NCI-H748 (cell line): Measurements from ENCODE around the gene PKNOX2.

Experiments
- DNase-seq: peaks from one replicate; lab custom pipeline; 2025; ENCODE audit not compliant: unreplicated experiment; lab: John Stamatoyannopoulos, UW

Gene PKNOX2

DNA sequence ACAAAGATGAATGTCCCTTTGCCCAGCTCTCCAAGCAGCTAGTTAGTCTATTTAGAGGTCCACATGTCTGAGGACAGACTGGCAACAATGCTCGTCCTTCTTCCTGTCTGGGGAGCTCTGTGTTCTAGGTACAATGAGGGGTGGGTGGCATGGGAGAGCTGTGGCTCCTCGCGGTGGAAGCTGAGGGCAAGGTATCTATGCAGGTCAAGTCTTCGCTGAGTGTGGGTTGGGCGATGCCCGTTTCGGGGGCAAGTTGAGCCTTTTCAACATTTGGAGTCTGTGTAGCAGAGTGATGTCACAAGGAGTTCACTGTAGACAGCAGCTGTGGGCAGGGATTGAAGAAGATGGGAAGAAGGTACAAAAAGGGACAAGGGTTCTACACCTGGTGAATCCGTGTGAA is 168.3 kb downstream of the PKNOX2 start:
- no peak for DNase-seq

DNA sequence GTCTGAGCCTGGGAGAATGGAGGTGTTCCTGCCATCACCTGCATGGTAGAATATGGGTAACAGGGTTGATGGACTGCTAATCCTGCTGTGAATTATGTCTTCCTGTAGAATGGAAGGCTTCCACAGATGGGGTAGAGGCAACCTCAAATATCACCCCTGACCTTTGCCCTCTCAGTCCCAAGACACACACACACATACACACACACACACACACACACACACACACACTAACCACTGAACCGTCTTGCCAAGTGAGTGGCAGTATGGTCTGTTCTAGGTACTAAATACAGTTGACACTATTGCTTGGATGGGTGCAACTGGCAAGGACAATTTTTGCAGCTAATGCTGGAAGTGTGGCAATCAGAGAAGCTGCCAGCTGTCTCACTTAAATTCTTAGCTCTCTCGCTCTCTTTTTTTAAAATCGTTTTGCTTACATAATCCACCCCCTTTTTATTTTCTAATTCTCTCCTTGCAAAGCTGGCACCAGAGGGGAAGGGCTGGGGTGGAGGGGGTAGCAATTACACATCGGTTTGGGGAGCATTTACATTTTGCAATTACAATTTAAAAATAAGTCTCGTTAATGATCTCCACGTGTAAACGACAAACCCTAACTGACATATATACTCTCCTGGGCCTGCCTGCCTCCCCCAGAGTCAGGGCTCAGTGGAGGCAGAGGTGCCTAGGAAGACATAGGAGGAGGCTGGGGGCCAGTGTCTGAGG is 169.0 kb downstream of the PKNOX2 start:
- no peak for DNase-seq

DNA sequence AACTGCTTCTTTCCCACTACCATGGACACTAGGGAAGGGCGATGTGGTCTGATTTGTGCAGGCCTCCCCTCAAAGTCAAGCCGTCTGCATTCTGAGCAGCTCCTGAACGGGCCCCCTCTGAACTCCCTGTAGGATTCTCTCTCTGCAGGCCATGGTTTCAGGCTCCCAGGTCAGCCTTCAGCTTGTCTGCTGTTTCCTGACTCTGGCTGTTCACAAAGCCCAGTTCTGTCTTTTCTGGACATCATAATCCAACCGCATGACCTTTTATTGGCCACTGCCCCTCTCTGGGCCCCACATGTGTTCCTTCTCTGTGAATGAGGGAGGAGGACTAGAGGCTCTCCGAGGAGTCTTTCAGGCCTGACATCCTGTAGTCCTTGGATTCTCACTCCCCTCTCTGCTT is 170.6 kb downstream of the PKNOX2 start:
- DNase-seq, result no peak

DNA sequence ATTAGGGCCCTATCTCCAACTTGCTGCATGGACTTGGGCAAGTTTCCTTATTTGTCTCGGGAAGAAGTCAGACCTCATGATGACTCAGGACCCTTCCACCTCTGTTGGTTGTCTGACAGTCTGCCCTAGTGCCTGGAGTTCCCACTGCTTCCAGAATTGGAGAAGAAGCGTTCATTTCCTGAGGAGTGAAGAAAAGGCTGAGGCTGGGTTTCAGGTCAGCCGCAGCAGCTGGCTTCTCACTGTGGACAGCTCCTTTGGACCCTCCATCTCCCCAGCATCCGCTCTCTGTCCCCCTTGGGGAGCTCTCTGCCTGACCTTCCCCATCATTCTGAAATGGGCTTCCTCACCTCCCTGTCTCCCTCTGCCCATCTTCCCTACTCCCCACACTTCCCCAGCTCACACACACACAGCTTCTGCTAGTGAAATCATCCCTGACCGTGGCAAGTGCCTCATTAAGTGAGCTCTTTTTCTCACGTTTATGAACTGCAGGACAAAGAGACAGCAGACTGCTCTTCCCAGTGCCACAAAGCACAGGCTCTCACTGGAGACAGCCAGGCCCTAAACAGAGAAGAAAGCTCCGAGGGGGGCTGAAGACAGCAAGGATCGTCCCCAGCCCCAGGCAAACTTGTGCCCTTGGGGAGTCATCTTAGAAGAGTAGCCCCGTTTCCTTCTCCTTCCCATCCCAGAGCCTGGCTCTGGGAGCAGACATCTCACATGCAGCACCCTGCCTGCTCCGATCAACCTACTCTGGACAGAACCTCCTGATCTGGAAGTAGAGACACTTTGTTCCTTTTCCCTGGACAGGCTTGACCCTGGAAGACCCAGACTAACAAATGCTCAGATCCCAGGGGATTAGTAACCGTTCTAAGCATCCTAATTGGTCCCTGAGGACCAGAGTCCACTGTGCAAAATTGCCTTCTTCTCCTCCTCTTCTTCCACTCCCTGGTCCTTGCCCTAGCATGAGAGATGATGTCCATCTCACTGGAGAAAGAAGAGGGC is 173.6 kb downstream of the PKNOX2 start:
- DNase-seq, result no peak

DNA sequence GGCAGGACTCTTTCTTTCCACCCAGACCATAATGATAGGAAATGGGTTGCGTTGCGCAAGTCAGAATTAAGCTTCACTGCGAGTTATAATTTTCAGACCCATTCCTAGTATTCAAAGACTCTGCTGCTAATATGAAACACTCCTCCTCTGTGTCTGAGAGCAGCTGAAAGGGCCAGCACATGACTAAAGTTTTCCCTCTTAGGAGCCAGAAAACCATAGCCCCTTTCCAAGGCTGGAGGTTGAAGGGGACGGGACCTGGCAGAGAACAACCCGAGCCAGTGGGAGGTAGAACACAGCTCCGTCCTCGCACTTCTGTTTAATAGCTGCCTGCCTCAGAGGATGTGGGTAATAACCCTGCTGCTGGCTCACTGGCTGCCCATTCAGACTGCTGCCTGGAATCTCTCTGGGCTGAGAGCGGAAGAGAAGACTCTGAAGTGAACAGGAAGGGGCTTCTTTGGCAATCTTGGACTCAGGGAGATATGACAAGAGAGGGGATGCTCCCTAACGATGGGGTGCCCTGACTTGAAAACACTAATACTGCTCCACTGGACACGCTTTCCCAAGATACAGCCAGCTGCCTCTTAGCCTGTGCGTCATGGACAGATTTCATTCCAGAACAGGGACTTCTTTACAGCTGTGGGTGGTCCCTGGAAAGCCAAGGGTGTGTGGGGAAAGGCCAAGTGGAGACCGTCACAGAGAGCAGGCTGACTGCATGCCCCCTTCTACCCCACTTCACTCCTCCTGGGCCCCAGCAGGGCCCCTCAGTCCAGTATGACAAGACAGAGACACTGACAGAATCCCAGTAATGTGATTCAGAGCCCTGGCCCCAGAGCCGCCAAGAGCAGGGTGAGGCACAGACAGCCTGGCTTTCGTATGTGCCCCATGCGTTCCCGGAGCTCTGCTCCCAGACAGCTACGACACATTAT is 174.6 kb downstream of the PKNOX2 start:
- DNase-seq, result no peak

DNA sequence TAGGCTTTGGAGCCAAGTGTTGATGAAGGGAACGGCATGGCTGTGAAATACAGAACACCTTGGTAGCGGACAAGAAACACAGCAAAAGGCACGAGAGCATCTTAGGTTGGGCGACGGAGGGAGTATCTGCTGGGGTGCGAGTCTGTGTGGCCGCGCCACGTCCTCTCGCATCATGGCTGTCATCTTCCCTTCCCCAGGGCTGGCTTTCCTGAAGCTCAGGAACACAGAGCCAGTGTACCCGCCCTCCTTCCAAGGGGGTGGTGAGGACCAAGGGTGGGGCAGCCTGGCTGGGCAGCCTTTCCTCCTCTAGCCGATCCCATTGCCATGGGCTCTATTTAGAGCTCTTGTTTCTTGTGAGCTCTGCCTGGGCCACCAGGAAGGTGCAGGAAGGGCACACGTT is 177.1 kb downstream of the PKNOX2 start:
- DNase-seq, result no peak

DNA sequence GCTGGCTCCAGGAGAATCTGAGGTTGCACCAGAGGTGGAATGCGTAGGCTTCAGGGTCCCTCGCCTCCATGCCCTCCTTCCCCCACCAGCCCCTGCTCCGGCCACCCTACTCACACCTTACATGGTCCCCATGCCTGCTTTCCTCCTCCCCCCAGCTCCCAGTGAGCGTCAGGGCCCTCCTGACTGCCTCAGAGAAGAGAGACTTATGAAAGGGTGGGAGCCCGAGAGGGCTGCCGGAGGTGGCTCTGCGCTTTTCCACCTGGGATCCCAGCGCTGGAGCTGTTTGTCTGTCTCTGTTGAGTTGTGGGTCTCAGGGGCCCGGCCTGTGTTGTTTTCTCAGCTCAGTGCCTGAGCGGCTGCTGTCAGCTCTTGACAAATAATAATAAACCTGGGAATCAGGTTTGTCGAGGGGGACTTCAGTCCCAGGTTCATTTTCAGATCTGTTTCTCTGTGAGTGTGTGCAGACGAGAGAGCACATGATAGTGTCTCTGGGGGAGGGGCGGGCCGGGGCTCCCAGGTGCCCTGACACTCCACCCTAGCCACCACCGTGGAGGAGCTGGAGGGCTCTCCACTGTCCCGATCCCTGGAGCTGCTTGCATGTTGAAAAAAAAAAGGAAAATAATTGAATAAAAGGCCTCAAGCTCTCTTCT is 177.9 kb downstream of the PKNOX2 start:
- no peak for DNase-seq

DNA sequence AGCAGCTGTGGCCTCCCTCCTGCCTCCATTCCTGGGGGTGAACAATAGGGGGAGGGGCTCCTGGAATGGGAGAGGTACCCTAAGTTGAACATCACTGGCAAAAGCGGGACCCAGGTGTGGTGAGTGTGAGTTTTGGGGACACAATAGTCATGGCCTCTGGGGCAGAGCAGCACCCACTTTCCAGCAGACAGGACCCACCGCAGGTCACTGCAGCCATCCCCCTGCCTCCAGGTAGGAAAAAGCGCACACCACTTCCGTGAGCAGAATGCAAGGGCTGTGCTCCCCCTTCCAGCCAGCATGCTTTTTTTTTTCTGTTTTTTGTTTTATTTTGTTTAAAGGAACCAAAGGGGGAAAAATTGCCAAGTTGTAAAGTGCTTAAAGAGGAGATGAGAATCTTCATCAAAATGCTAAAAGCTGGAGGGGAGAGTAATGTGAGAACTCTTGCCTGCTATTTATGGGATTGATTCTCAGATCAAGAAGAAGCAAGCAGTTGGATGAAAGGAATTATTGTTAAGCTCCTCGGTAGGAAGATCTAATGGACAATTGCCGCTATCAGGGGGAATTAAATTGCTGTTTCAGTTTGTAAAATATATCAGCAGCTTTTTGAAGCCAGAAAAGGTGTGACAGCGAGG is 178.7 kb downstream of the PKNOX2 start:
- DNase-seq, result no peak

DNA sequence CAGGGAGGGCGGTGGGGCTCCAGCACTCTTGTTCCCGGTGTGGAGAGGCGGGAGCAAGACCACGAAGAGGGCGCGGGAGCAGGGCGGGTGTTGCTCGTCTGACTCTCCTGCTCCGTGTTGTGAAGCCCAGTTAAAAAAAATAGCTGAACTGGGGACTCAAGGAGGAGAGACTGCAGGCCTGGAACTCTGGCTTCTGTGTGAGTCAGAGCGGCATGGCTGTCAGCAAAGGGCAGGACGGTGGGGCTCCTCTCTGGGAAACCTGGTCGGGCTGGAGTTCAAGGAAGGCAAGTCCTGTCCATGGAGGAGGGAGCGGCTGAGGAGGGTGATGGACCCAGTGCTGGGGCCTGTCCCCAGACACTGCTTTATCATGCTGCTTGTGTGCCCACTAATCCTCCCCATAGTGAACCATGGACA is 179.2 kb downstream of the PKNOX2 start:
- no peak for DNase-seq

DNA sequence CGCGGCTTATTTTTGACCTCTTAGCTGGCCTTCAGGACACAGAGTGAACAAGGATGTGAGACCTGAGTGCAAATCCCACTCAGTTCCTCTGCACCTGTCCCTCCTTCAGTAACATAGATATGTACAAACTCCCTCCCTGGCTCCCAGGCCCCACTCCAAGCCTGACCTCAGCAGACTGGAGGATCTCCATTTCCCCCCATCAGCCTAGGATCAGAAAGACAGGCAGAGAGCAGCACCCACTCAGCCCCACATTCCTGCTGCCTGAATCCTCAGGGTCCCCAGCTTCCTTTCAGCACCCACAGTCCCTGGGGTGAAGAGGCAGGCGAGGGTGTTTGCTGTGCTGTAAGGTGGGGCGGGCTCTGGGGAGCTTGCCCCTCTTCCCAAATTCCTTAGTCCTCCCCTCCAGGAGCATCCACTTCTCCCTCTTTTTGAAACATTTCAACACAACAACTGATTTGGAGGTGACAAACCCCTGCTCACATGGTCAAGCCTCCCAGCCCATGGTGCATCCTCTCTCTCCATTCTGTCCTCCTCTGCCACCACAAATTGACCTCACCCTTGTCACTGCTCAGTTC is 180.4 kb downstream of the PKNOX2 start:
- DNase-seq, result no peak

DNA sequence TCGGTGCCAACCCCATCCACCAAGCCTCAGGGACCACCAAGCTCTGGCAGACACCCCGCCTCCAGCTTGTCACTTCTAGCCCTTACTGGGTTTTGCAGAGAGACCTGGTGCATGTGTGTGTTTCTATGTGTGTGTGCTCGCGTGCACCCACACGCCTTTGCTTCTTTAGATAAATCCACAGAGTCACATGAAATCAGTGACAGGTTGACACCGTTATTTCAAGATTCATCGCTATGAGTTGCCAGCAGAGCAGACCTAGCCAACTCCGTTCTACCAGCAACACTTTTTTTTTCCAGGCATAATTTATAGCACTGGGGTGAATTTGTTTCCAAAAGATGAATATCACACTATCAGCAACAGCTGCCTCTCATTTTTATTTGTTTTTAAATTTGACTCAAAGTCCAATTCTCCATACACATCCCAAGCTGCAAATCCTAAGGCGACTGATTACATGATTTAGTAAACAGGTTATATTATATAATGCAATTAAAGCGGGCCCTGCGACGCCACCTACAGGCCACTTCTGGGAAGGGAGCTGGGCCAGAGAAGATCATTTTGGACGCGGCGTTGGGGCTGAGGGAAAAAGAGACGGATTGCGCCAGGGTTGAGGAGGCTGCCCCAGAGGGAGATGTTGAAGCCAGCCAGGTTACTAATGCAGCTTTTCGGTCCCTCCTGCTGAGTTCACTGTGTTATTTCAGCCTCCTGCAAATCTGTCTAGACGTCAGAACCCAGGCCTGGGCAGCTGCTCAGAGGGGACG is 181.0 kb downstream of the PKNOX2 start:
- DNase-seq, result peak; percentile 21

DNA sequence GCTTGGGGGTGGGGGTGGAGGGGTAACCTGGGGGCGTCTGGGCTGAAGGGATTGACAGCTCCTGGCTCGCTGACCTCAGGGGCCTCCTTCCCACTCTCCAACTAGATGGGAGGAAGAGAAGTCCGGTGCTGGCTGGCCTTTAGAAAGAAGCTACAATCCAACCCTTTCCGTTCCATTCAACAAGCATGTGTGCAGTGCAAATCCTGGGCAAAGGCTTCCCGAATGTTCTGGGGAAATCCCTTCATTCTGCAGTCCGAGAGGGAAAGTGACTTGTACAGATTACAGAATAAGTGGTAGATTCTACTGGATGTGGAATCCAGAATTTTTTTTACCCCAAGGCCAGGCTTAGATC is 181.6 kb downstream of the PKNOX2 start:
- DNase-seq, result no peak

DNA sequence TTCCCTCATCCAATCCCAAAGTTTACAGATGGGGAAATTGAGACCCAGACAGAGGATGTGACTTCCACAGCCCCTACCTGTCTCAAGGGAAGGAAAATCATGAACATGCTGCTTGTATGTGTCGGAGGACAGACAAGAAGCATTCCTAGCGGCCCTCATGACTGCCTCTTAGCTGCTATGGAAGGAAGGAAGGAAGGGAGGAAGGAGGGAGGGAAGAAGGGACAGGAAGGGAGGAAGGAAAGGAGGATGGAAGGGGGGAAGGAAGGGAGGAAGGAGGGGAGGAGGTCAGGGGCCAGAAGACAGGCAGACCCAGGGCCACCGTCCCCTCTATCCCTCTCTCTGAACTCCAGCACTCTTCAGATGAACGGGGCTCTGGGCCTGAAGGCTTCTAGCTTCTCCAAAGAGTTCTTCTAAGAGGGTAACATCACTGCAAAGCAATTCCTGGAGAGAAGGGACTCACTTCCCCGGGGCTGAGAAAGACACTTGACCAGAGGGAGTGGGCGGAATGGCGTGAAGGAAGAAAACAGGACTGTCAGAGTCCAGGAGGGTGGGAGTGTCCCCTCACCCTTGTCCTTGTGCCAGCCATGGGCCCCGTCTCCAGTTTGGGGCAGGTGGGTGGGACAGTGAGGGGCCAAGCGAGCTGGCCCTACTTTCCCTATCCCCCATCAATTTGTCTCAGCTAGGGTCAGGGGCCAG is 182.2 kb downstream of the PKNOX2 start:
- DNase-seq, result no peak

DNA sequence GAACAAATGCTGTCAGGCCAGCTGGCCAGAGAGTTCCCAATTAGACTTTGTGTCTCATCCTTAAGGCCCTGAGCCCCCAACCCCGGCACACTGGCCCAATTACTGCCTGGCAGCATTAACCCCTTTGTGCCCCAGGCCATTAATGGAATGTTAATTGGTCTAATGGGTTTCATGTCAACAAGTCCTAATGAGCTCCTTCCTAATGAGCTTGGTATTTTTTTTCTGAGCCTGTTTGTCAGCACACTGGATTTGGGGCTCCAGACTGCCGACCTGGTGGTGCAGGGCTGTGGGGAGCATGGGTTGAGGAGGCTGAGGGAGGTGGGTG is 182.7 kb downstream of the PKNOX2 start:
- no peak for DNase-seq

DNA sequence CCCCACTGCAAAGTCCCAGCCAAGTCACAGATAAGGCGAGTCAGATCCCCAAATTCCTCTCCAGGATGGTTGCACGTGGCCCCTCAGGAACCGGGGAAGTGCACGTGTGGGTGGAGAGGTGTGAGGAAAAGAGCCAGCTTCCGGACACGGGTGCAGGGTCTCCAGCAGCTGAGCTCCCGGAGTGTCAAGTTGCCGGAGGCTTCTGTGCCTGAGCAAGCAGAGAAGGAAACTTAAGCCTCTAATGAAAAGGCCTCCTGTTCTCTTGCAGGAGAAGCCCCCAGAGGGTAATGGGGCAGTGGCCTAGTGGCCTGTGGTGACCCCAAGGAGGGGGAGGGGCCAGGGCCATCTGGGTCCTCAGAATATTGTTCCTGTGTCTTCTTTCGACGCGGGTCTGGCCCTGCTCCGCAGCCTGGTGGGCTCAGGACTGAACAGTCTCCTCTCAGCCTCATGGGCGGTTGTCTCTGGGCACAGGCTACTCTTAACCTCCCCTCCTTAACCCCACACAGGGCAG is 183.6 kb downstream of the PKNOX2 start:
- no peak for DNase-seq

DNA sequence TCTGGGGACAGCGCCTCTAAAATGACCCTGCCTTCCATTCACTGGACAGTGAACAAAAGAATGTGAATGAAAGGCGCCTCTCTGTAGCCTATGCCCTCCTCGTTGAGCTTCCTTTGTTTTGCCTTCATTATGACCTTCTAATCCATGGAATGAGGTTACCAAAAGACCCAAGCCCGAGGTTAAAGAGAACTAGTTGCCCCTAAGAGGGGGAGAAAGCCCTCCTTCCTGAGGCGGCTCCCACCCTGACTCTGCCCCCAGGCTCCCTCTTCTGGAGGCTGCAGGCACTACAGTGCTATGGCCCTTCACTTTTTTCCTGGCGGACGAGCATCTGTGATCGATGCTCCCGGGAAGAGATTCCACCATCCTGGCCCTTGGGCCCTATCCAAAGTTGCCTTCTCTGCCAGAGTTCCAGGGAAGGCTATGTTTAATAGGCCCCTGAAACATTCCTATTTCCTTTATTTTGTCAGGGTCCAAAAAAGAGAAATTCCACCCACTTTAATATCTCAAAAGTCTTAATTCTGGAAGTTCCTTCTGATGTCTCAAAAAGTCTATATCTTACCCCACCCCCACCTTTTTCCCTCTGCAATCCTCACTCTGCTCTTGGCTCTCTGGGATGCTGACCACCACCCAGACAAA is 184.2 kb downstream of the PKNOX2 start:
- DNase-seq, result peak; percentile 17

DNA sequence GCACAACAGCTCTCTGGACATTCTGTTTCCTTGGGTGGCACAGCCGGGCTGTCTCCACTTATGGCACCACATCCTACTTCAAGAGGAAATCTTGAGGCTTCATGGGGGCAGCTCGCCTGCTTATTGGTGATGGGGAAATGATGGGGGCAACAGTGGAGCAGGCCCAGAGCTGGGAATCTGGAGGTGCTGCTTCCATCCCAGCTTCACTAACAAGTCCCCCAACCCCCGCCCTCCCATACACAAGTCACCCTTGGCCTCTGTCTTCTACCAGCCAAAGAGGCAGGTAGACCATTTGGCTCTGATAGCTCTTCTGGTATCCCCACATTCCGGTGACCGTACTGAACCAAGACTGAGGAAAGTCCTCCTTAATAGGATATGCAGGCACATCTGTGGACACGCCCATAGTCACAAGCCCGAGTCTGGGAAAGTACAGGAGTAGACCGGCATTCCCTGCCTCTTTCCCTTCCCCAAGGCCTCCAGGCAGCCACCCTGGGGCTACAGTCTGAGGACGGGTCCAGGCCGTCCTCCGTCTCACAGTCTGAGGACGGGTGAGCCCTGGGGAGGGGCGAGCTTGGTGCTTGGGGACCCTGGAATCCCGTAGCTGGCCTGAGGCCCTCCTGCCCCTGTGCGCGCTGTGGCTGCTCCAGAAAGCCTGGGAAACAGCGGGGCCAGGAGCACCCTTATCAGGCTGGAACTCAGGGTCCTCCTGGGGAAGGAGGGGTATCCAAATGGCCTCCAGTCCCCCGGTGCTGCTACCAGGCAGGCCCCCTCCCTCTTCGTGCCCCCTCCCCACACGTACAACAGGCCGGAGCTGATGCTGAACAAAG is 185.9 kb downstream of the PKNOX2 start:
- DNase-seq, result no peak
